ENCODE data around the gene PECR. TPM values are rescaled to one million over a fixed set of nuclear protein-coding genes. Genes with fewer than 3 reads are reported as not detected.

The PECR gene
- total RNA-seq, 2 experiments from 2014 or later: 2.3 to 5.3 TPM

DNA sequence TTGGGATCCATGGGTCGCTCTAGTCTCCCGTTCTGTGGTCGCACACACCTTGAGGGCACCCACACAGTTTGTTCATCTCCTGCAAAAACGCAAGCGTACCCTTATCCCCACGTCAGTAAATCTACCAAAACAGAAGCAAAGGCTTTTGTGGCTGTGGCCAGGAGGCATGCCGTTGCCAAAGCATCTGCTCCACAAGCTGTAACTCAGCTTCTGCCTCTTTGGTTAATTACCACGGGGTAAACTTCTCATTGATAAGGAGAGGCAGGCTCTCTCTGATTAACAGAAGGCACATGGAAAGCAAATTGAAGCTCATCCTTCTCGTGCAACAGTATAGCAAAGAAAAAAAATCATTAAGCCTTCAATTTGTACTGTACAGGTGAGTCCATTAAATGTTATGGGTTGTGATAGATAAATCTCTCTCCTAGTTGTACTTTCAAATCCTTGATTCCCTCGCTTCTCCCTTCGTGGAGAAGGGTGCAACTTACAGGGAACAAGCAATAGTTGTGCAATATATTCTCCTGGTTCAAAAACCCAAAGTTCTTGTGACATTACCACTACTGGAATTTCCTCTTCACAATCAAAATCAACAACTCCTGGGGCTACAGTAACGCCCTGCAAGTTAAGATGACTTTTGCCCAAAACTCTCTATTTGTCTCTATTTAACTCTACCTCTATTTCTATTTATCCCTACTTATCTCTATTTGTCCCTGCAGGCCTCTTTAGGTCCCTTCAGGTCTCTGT, 10.3 kb downstream of the PECR start:
- H3K27ac ChIP-seq (ENCODE audit: low read depth, low read length, poor library complexity, severe bottlenecking): no peak overlapping the region
- no peaks in the 10 kb centered on the region; the same call in 1 of the 2 replicates for H3K9me3 ChIP-seq (ENCODE audit: low read length)
- TF ChIP-seq, protein P1, sequence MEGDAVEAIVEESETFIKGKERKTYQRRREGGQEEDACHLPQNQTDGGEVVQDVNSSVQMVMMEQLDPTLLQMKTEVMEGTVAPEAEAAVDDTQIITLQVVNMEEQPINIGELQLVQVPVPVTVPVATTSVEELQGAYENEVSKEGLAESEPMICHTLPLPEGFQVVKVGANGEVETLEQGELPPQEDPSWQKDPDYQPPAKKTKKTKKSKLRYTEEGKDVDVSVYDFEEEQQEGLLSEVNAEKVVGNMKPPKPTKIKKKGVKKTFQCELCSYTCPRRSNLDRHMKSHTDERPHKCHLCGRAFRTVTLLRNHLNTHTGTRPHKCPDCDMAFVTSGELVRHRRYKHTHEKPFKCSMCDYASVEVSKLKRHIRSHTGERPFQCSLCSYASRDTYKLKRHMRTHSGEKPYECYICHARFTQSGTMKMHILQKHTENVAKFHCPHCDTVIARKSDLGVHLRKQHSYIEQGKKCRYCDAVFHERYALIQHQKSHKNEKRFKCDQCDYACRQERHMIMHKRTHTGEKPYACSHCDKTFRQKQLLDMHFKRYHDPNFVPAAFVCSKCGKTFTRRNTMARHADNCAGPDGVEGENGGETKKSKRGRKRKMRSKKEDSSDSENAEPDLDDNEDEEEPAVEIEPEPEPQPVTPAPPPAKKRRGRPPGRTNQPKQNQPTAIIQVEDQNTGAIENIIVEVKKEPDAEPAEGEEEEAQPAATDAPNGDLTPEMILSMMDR (conservative IDR thresholded peaks at IDR 0.05; ENCODE audit: low read length): no peak
- no peak for TF ChIP-seq EZH2phosphoT487 (IDR thresholded peaks at IDR 0.05; ENCODE audit: borderline replicate concordance, low read depth, low read length)
- H3K4me2 ChIP-seq (ENCODE audit: low read length): no peak overlapping the region
- H3K36me3 ChIP-seq (ENCODE audit: insufficient read depth, low read length): no peaks in the 10 kb centered on the region
- intact Hi-C loops (cut with micrococcal nuclease; ENCODE audit: unreplicated experiment): no loop called here
- H3K4me1 ChIP-seq (ENCODE audit: insufficient read depth, low read length, poor library complexity, severe bottlenecking): no peaks in the 10 kb centered on the region
- no peak for DNase-seq (ENCODE audit: low spot score)
- ChIA-PET POLR2A (interaction anchor here (0.5 to 1.0 kb wide), 2 partner anchors 20 to 21 kb away, joined by 3 to 4 read pairs; no protein-coding TSS in a partner anchor), CTCF (ENCODE audit: unreplicated experiment) (no interaction called here)
- H3K4me3 ChIP-seq (ENCODE audit: low read depth, low read length, poor library complexity, severe bottlenecking): no peak overlapping the region
- no peaks in the 10 kb centered on the region for H4K20me1 ChIP-seq (ENCODE audit: insufficient read depth, low read length)
- H2AFZ ChIP-seq (ENCODE audit: low read length): no peak overlapping the region
- no peaks in the 10 kb centered on the region for H3K79me2 ChIP-seq (ENCODE audit: insufficient read depth, low read depth, low read length)
- H3K9me2 ChIP-seq (ENCODE audit: insufficient read depth, low read length): no peaks in the 10 kb centered on the region
- BruUV-seq (replicated peaks): no TSS peak

GRCh38 chr2:216070195-216070594, 11.4 kb downstream of the PECR start:
- no peak overlapping the region for H3K4me2 ChIP-seq (ENCODE audit: low read length)
- no peaks in the 10 kb centered on the region for H3K4me1 ChIP-seq (ENCODE audit: insufficient read depth, low read length, poor library complexity, severe bottlenecking)
- H3K9me3 ChIP-seq (ENCODE audit: low read length): no peaks in the 10 kb centered on the region; the same call in 1 of the 2 replicates
- H3K36me3 ChIP-seq (ENCODE audit: insufficient read depth, low read length): no peaks in the 10 kb centered on the region
- CTCF ChIA-PET (ENCODE audit: unreplicated experiment): no interaction called here
- no peaks in the 10 kb centered on the region for H3K9me2 ChIP-seq (ENCODE audit: insufficient read depth, low read length)
- TF ChIP-seq EZH2phosphoT487 (IDR thresholded peaks at IDR 0.05; ENCODE audit: borderline replicate concordance, low read depth, low read length): no peak
- TF ChIP-seq, protein P1 (conservative IDR thresholded peaks at IDR 0.05; ENCODE audit: low read length): no peak
- intact Hi-C loops (cut with micrococcal nuclease; ENCODE audit: unreplicated experiment): no loop called here
- H3K4me3 ChIP-seq (ENCODE audit: low read depth, low read length, poor library complexity, severe bottlenecking): no peak overlapping the region
- no peak for DNase-seq (ENCODE audit: low spot score)
- H3K79me2 ChIP-seq (ENCODE audit: insufficient read depth, low read depth, low read length): no peaks in the 10 kb centered on the region
- no peaks in the 10 kb centered on the region for H4K20me1 ChIP-seq (ENCODE audit: insufficient read depth, low read length)
- BruUV-seq (replicated peaks): no TSS peak
- no peak overlapping the region for H2AFZ ChIP-seq (ENCODE audit: low read length)
- POLR2A ChIA-PET: interaction anchor here (0.6 to 1.0 kb wide), 2 partner anchors 23 to 92 kb away, joined by 3 to 4 read pairs; no protein-coding TSS in a partner anchor
- no peak overlapping the region for H3K27ac ChIP-seq (ENCODE audit: low read depth, low read length, poor library complexity, severe bottlenecking)

- BruUV-seq (replicated peaks): no TSS peak
- no peaks in the 10 kb centered on the region for H3K79me2 ChIP-seq (ENCODE audit: insufficient read depth, low read depth, low read length)
- H3K9me3 ChIP-seq (ENCODE audit: low read length): no peaks in the 10 kb centered on the region; the same call in 1 of the 2 replicates
- ChIA-PET POLR2A (interaction anchor here (1.1 kb wide), 1 partner anchor 28 kb away, joined by 3 read pairs; no protein-coding TSS in a partner anchor), CTCF (ENCODE audit: unreplicated experiment) (no interaction called here)
- no peaks in the 10 kb centered on the region for H3K36me3 ChIP-seq (ENCODE audit: insufficient read depth, low read length)
- no peaks in the 10 kb centered on the region for H3K4me1 ChIP-seq (ENCODE audit: insufficient read depth, low read length, poor library complexity, severe bottlenecking)
- H3K27ac ChIP-seq (ENCODE audit: low read depth, low read length, poor library complexity, severe bottlenecking): no peak overlapping the region
- TF ChIP-seq EZH2phosphoT487 (IDR thresholded peaks at IDR 0.05; ENCODE audit: borderline replicate concordance, low read depth, low read length): no peak
- TF ChIP-seq, protein P1 (conservative IDR thresholded peaks at IDR 0.05; ENCODE audit: low read length): no peak
- no peak for DNase-seq (ENCODE audit: low spot score)
- H2AFZ ChIP-seq (ENCODE audit: low read length): no peak overlapping the region
- H3K4me2 ChIP-seq (ENCODE audit: low read length): no peak overlapping the region
- no peak overlapping the region for H3K4me3 ChIP-seq (ENCODE audit: low read depth, low read length, poor library complexity, severe bottlenecking)
- no peaks in the 10 kb centered on the region for H4K20me1 ChIP-seq (ENCODE audit: insufficient read depth, low read length)
- intact Hi-C loops (cut with micrococcal nuclease; ENCODE audit: unreplicated experiment): no loop called here
- H3K9me2 ChIP-seq (ENCODE audit: insufficient read depth, low read length): no peaks in the 10 kb centered on the region
These were observed 12.6 kb downstream of the PECR start for GRCh38 chr2:216069028-216069427.
